Measurements from ENCODE around the gene LTB. TPM values are rescaled to one million over a fixed set of nuclear protein-coding genes. Genes with fewer than 3 reads are reported as not detected.
A peak's percentile ranks its signal among the peaks of the same experiment; 100 is the strongest.

Gene LTB
- polyA plus RNA-seq, 3 donors, result 12.6 to 25.5 (median 21.6) TPM

DNA sequence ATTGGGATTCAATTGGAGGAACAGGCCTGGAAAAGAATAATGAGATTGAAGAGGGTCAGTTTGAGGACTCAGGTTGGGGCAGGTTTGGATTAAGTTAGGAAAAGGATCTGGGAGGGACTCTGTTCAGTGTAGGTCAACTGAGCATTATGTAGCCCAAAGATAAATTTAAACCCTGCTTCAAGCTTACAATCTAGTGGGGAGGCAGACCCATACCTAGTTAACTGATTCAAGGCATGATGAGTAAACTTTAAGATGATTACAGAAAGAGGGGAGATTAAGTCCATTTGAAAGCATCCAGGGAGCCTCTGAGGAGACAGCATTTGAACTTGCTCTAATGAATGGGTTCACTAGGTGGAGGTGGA, 21.5 kb downstream of the LTB start:
- H3K9me3 Mint-ChIP-seq, result no peaks in the 10 kb centered on the region
- H2AFZ ChIP-seq (ENCODE audit: insufficient read depth, low read depth, low read length, poor library complexity, severe bottlenecking), result no peak overlapping the region
- TF ChIP-seq CTCF (IDR thresholded peaks at IDR 0.05), result no peak
- no peak for DNase-seq
- H3K27me3 Mint-ChIP-seq (ENCODE audit: low read depth in 3 of 3), result peaks cover 0 to 4% (median 0%) of the 10 kb centered on the region in 3 donors
- H3K36me3 Mint-ChIP-seq, result peaks cover 18 to 26% of the 10 kb centered on the region in 2 donors
- peak overlapping the region in 2 of 3 experiments; percentile 4 to 66 for H3K4me3 ChIP-seq (replicated peaks in 1 of 3; ENCODE audit: low read depth in 2 of 3, low read length in 3 of 3)
- intact Hi-C loops (cut with micrococcal nuclease), result loop anchor here in 1 of 2 donors (1.0 kb wide), 1 partner anchor 8 kb away; no protein-coding TSS in a partner anchor
- H3K79me2 ChIP-seq (ENCODE audit: insufficient read depth, low read length), result peaks cover 15% of the 10 kb centered on the region
- peaks cover 84 to 85% of the 10 kb centered on the region in 2 donors for H3K4me1 ChIP-seq (ENCODE audit: control insufficient read depth in 1 of 2, insufficient read depth in 2 of 2, low read length in 2 of 2)
- H3K9ac ChIP-seq (ENCODE audit: insufficient read depth, low read length, poor library complexity, severe bottlenecking), result peak overlapping the region; percentile 75
- H3K27ac Mint-ChIP-seq, result peak overlapping the region; percentile 91 to 98 (median 94)
- no peaks in the 10 kb centered on the region for H3K27me3 ChIP-seq (ENCODE audit: control insufficient read depth in 2 of 2, insufficient read depth in 2 of 2, low read length in 2 of 2)
- H3K9me3 ChIP-seq (replicated peaks in 1 of 2; ENCODE audit: control insufficient read depth in 1 of 2, insufficient read depth in 1 of 2, low read length in 2 of 2), result no peaks in the 10 kb centered on the region
- H3K4me3 Mint-ChIP-seq, result peak overlapping the region; percentile 79 to 81
- peak overlapping the region; percentile 96 to 98 for H3K27ac ChIP-seq (ENCODE audit: low read depth in 1 of 2, low read length in 2 of 2)
- H3K4me2 ChIP-seq (replicated peaks; ENCODE audit: extremely low read depth, low read length, poor library complexity, severe bottlenecking), result peak overlapping the region; percentile 78
- no peaks in the 10 kb centered on the region for H3K36me3 ChIP-seq (replicated peaks in 1 of 2; ENCODE audit: control insufficient read depth in 1 of 2, insufficient read depth in 2 of 2, low read length in 2 of 2)
- H4K20me1 ChIP-seq (ENCODE audit: insufficient read depth, low read length), result no peaks in the 10 kb centered on the region
- H3K4me1 Mint-ChIP-seq, result peaks cover 87% of the 10 kb centered on the region

DNA sequence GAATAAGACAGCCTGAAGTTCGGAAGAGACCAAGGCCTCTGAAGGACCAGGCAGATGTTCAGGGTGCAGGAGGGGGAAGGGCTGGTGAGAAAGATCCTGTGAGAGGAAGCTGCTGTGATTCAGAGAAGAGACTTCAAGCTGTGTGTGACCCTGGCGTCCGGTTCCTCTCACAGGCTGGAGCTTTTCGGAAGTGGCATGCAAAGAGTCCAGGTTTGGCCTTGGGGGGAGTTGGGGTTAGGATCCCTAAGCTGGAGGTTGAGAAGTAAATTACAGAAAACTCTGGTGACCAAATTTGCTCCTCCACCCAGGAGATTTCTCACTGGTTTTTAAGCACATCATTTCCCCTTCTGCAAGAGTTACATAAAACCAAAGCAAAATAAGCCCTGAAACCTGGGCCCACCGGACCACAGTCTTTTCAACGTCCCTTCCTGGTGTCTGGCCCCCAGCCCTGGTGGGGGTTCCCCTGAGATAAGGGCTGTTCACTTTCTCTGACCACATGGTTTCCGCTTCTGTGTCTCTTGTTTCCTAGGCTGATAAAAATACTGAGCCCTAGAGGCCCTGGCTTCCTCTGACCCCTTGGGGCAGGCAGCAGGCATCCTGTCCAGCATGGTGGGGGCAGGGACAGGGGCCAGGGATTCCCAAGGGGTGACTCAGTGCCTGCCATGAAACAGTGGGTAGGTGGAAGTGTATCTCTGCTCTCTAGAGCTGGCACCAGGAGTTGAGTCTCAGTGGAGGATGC, 22.1 kb downstream of the LTB start:
- intact Hi-C loops (cut with micrococcal nuclease), result loop anchor here in 1 of 2 donors (1.0 to 2.0 kb wide), 2 partner anchors 8 to 27 kb away; partner anchors contain the start of gene LST1
- peaks cover 84% of the 10 kb centered on the region for H3K4me1 Mint-ChIP-seq
- Histone ChIP-seq H3K4me1 (ENCODE audit: control insufficient read depth in 1 of 2, insufficient read depth in 2 of 2, low read length in 2 of 2) (peaks cover 84 to 85% of the 10 kb centered on the region in 2 donors), H3K27ac (ENCODE audit: low read depth in 1 of 2, low read length in 2 of 2) (peak overlapping the region; percentile 96 to 98), H3K4me3 (replicated peaks in 1 of 3; ENCODE audit: low read depth in 2 of 3, low read length in 3 of 3) (peak overlapping the region in 2 of 3 experiments; percentile 4 to 66), H2AFZ (ENCODE audit: insufficient read depth, low read depth, low read length, poor library complexity, severe bottlenecking) (no peak overlapping the region), H4K20me1 (ENCODE audit: insufficient read depth, low read length) (no peaks in the 10 kb centered on the region), H3K9me3 (replicated peaks in 1 of 2; ENCODE audit: control insufficient read depth in 1 of 2, insufficient read depth in 1 of 2, low read length in 2 of 2) (no peaks in the 10 kb centered on the region), H3K79me2 (ENCODE audit: insufficient read depth, low read length) (peaks cover 15% of the 10 kb centered on the region), H3K27me3 (ENCODE audit: control insufficient read depth in 2 of 2, insufficient read depth in 2 of 2, low read length in 2 of 2) (no peaks in the 10 kb centered on the region), H3K36me3 (replicated peaks in 1 of 2; ENCODE audit: control insufficient read depth in 1 of 2, insufficient read depth in 2 of 2, low read length in 2 of 2) (no peaks in the 10 kb centered on the region), H3K9ac (ENCODE audit: insufficient read depth, low read length, poor library complexity, severe bottlenecking) (peak overlapping the region; percentile 75), H3K4me2 (replicated peaks; ENCODE audit: extremely low read depth, low read length, poor library complexity, severe bottlenecking) (peak overlapping the region; percentile 78)
- H3K36me3 Mint-ChIP-seq, result peaks cover 15 to 26% of the 10 kb centered on the region in 2 donors
- H3K27ac Mint-ChIP-seq, result peak overlapping the region; percentile 91 to 98 (median 94)
- 0% methylated on average over 4 of the region's 7 CpGs for WGBS (ENCODE audit: insufficient coverage)
- peak overlapping the region; percentile 79 to 81 for H3K4me3 Mint-ChIP-seq
- peak; percentile 94 to 97 (median 95) for DNase-seq
- H3K27me3 Mint-ChIP-seq (ENCODE audit: low read depth in 3 of 3), result peaks cover 0 to 4% (median 0%) of the 10 kb centered on the region in 3 donors
- no peak for TF ChIP-seq CTCF (IDR thresholded peaks at IDR 0.05)
- H3K9me3 Mint-ChIP-seq, result no peaks in the 10 kb centered on the region

Data from CD14-positive monocyte (primary cell).